Pancreas (tissue), 10 donors: Measurements from ENCODE around the gene GRAMD1A. TPM values are rescaled to one million over a fixed set of nuclear protein-coding genes. Genes with fewer than 3 reads are reported as not detected.
A peak's percentile ranks its signal among the peaks of the same experiment; 100 is the strongest.

Experiments used
- ATAC-seq, 4 donors: fragments of 200-7000 bp; cut with Tn5 transposase; one replicate each; pipeline versions ENCODE4 v1.8.0 to v1.9.1; 2020; ENCODE audit warnings: mild to moderate bottlenecking in 4 of 4, moderate library complexity in 4 of 4
- DNase-seq, 6 donors: peaks; one replicate each; pipeline ENCODE4 v3.0.0-alpha.2; 2020
- FAIRE-seq: peaks from 2 replicates; lab custom pipeline; 2012; peaks lifted over from hg19 to GRCh38; lab: Jason Lieb, UNC
- H3K27ac ChIP-seq, 4 donors: fragments of 200-600 bp; sonication (generic); 1 replicate in 3 of 4; 2 replicates in 1 of 4; pipeline versions ENCODE4 v1.5.0 to v1.8.0; 2020
- H3K27me3 ChIP-seq, 4 donors: fragments of 200-600 bp; one replicate each; pipeline ENCODE4 v1.8.0; 2021
- H3K36me3 ChIP-seq, 3 donors: fragments of 200-600 bp; sonication (generic) in 1 of 3; one replicate each; pipeline versions ENCODE4 v1.5.0 to v1.8.0; 2020 to 2021
- H3K4me1 ChIP-seq, 3 donors: fragments of 200-600 bp; one replicate each; pipeline ENCODE4 v1.8.0; 2021
- H3K4me3 ChIP-seq, 4 donors: fragments of 200-600 bp; sonication (generic) in 2 of 4; one replicate each; pipeline versions ENCODE4 v1.5.0 to v1.8.0; 2020 to 2021
- H3K9me3 ChIP-seq, 4 donors: fragments of 200-600 bp; one replicate each; pipeline ENCODE4 v1.8.0; 2021
- WGBS, 2 donors: extraction: QIAGEN DNeasy Blood & Tissue Kit; methylation state at CpG; one replicate each; pipeline ENCODE4 v1.1.7; 2013; 5-methylcytosine and 5-hydroxymethylcytosine counted together
- intact Hi-C, 3 donors: fragments of 100-400 bp; cut with DNase I; formaldehyde crosslinking; loops; one replicate each; pipeline versions ENCODE4 v1.11.1 to v1.14.2; 2022
- polyA plus RNA-seq, 2 donors: library from polyadenylated mRNA; stranded (reverse); fragments of 200-250 nt; gene quantifications; one replicate each; pipeline ENCODE4 v1.2.3, GENCODE V29; 2013
- total RNA-seq, 6 donors: library from RNA; stranded (reverse); fragmentation: NEBNext Ultra II Directional in 4 of 6; extraction: Animal tissue kit (Norgen Biotek cat#: 25700) in 4 of 6; gene quantifications; one replicate each; pipeline versions ENCODE4 v1.2.1 to v1.2.4, GENCODE V29; 2021 to 2023
- TF ChIP-seq, protein P1 (sequence below), 4 donors: fragments of 200-600 bp; sonication (generic) in 3 of 4; IDR thresholded peaks; one replicate each; pipeline versions ENCODE4 v1.5.0 to v1.8.0; 2021; ENCODE audit warnings: antibody characterized with exemption in 4 of 4
- donor health status: healthy with polysubstance abuse.
- donor health status: DM: no; HTN: no; CAD: no; lungs with moderate emphysema.
- donor health status: DM: no; HTN: no; CAD: no.
- donor health status: control.
- donor health status: control.
- donor health status: Bipolar disorder and iron deficiency.
- donor health status: DM: yes; HTN: yes; CAD: no.
- donor health status: DM: no; HTN: no; CAD: no.
- donor health status: DM: no; HTN: no; CAD: no.
- donor health status: DM: yes; HTN: yes; CAD: no.

Gene GRAMD1A
- total and polyA plus RNA-seq, 8 donors, result 47.3 to 137 (median 87.4) TPM

DNA sequence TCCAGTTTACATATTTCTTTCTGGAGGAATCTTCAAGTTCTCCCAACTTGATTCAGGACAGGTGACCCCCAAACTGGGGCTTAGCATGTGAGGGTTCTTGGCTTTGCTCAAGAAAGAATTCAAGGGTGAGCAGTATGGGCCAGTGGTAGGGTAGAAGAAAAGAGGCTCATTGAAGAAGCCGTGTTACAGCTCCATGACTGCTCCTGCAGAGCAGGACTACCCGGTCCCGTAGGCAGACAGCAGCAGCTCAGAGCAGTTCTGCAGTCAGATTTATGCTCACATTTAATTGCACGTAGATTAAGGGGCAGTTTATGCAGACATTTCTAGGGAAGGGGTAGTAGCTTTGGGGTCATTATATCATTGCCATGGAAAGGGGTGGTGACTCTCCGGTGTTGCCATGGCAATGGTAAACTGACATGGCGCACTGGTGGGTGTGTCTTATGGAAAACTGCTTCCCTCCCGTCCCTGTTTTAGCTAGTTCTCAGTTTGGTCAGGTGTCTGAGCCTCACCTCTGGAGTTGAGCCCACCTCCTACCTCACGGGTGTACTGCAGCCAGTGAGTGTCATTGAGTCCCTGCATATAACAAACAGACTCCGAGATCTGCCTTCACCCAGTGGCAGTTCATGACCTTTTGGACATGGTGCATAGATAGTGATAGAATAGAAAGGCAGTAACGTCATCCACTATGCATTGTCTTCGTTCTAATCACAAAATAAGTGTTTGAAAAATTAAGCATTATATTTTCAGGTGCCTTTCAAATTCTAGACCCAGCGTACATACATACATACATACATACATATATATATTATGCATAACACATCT is 20.1 kb upstream of the GRAMD1A start:
- no peaks in the 10 kb centered on the region for H3K4me1 ChIP-seq
- ATAC-seq (no peak), DNase-seq (peak in 1 of 6 donors; percentile 3), FAIRE-seq (no peak)
- H3K36me3 ChIP-seq, result no peaks in the 10 kb centered on the region
- no peak overlapping the region for H3K27ac ChIP-seq
- intact Hi-C loops, result no loop called here
- TF ChIP-seq, protein P1, sequence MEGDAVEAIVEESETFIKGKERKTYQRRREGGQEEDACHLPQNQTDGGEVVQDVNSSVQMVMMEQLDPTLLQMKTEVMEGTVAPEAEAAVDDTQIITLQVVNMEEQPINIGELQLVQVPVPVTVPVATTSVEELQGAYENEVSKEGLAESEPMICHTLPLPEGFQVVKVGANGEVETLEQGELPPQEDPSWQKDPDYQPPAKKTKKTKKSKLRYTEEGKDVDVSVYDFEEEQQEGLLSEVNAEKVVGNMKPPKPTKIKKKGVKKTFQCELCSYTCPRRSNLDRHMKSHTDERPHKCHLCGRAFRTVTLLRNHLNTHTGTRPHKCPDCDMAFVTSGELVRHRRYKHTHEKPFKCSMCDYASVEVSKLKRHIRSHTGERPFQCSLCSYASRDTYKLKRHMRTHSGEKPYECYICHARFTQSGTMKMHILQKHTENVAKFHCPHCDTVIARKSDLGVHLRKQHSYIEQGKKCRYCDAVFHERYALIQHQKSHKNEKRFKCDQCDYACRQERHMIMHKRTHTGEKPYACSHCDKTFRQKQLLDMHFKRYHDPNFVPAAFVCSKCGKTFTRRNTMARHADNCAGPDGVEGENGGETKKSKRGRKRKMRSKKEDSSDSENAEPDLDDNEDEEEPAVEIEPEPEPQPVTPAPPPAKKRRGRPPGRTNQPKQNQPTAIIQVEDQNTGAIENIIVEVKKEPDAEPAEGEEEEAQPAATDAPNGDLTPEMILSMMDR (IDR thresholded peaks at IDR 0.05), result no peak
- WGBS, 2 donors, result 80 to 87% methylated on average over 12 of the region's 12 CpGs
- no peak overlapping the region for H3K4me3 ChIP-seq
- H3K9me3 ChIP-seq, result no peaks in the 10 kb centered on the region
- no peaks in the 10 kb centered on the region for H3K27me3 ChIP-seq

GRCh38 chr19:34982275-34982674 is 17.8 kb upstream of the GRAMD1A start:
- TF ChIP-seq, protein P1 (IDR thresholded peaks at IDR 0.05), result no peak
- H3K27ac ChIP-seq, result no peak overlapping the region
- no peaks in the 10 kb centered on the region for H3K36me3 ChIP-seq
- no peaks in the 10 kb centered on the region for H3K9me3 ChIP-seq
- peaks cover 0 to 5% (median 0%) of the 10 kb centered on the region in 3 donors for H3K4me1 ChIP-seq
- H3K27me3 ChIP-seq, result no peaks in the 10 kb centered on the region
- WGBS, 2 donors, result 76 to 82% methylated on average over 5 of the region's 5 CpGs
- DNase-seq, result no peak
- intact Hi-C loops, result no loop called here
- H3K4me3 ChIP-seq, result no peak overlapping the region
- no peak for ATAC-seq
- FAIRE-seq, result no peak

DNA sequence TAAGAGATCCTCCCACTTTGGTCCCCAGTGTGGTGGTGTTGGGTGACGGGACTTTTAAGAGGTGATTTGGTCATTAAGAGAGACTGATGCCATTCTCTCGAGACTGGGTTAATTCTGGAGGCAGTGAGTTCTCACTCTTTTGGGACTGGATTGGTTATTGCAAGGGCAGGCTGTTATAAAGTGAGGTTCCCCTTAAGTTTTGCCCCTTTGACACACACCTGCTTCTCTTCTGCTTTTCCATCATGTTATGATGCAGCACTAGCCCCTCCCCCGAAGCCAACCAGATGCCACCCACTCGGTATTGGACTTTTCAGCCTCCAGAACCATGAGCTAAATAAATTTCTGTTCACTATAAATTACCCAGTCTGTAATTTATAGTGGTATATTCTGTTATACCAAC is 16.3 kb upstream of the GRAMD1A start:
- Histone ChIP-seq H3K36me3 (no peaks in the 10 kb centered on the region), H3K4me1 (peaks cover 0 to 13% (median 7%) of the 10 kb centered on the region in 3 donors), H3K27ac (no peak overlapping the region), H3K4me3 (no peak overlapping the region), H3K27me3 (no peaks in the 10 kb centered on the region), H3K9me3 (no peaks in the 10 kb centered on the region)
- intact Hi-C loops, result no loop called here
- TF ChIP-seq, protein P1 (IDR thresholded peaks at IDR 0.05), result no peak
- ATAC-seq (no peak), FAIRE-seq (no peak), DNase-seq (peak in 3 of 6 donors; percentile 1 to 9 (median 6))
- WGBS, 2 donors, result 87 to 98% methylated on average over 4 of the region's 4 CpGs

DNA sequence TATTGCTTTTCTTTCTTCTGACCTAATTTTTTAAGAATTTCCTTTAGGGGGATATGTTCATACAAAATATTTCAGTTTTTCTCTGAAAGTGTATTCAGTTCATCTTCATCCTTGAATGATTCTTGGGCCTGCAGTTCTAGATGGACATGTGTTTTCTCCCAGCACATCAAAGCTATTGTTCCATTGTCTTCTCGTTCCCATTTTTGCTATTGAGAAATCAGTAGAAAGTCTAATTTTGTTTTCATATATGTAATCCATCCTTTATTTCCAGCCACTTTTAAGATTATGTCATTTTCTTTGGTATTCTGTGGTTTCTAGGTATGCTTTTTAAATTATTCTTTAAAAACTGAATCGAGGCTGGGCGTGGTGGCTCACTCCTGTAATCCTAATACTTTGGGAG is 15.8 kb upstream of the GRAMD1A start:
- intact Hi-C loops, result no loop called here
- no peak for ATAC-seq
- TF ChIP-seq, protein P1 (IDR thresholded peaks at IDR 0.05), result no peak
- Histone ChIP-seq H3K9me3 (no peaks in the 10 kb centered on the region), H3K4me3 (no peak overlapping the region), H3K27me3 (no peaks in the 10 kb centered on the region), H3K4me1 (peaks cover 0 to 13% (median 7%) of the 10 kb centered on the region in 3 donors), H3K27ac (no peak overlapping the region), H3K36me3 (no peaks in the 10 kb centered on the region)
- FAIRE-seq, result no peak
- WGBS, 2 donors, result 91% methylated on average over 3 of the region's 3 CpGs
- DNase-seq, result no peak
